K562 (cell line): ENCODE measurements around the gene TP53BP2. TPM values are rescaled to one million over a fixed set of nuclear protein-coding genes. Genes with fewer than 3 reads are reported as not detected.

Experiments
- ATAC-seq: fragments of 200-7000 bp; cut with Tn5 transposase; 3 replicates; pipeline ENCODE4 v1.9.1; 2020; ENCODE audit warnings: moderate library complexity
- BruUV-seq: library from RNA; stranded (reverse); fragments of 400-500 nt; replicated peaks from 2 replicates; lab custom pipeline; 2021; lab: Mats Ljungman, UMichigan
- CTCF ChIA-PET: fragments of 300-600 bp; formaldehyde crosslinking; extraction: SDS; loops from one replicate; lab custom pipeline; 2021; ENCODE audit warnings: low intra/inter-chr PET ratio; lab: Yijun Ruan, JAX
- POLR2A ChIA-PET: fragments of 300-600, 350-650 bp; sonication (Branson Sonifier 250); formaldehyde crosslinking; extraction: SDS; loops from one replicate; lab custom pipeline; 2021; ENCODE audit warnings: antibody characterized with exemption, inconsistent platforms; lab: Yijun Ruan, JAX
- DNase-seq, 4 experiments: peaks; one replicate each; pipeline versions ENCODE4 v3.0.0 to v3.0.0-alpha.2; 2011 to 2018; ENCODE audit warnings: low spot score in 3 of 4, mixed read lengths in 3 of 4; ENCODE audit errors: extremely low read depth in 1 of 4
- FAIRE-seq: peaks from 2 replicates; lab custom pipeline; 2011; peaks lifted over from hg19 to GRCh38; lab: Jason Lieb, UNC
- H2AFZ ChIP-seq: 2 replicates; pipeline ENCODE4 v1.6.0; 2011; ENCODE audit warnings: low read depth, low read length, control low read depth, inconsistent platforms
- H3K27ac ChIP-seq: fragments of 200-600 bp; 3 replicates; pipeline ENCODE4 v1.8.0; 2011; ENCODE audit warnings: low read depth, mild to moderate bottlenecking, control low read depth, inconsistent platforms, low read length, moderate library complexity, mixed read lengths; ENCODE audit errors: extremely low read depth
- H3K27me3 ChIP-seq, 2 experiments: fragments of 300-600 bp in 1 of 2; 2 replicates in 1 of 2; 3 replicates in 1 of 2; pipeline versions ENCODE4 v1.6.0 to v1.8.0; 2011; ENCODE audit warnings: inconsistent platforms in 2 of 2, low read length in 2 of 2, mild to moderate bottlenecking in 1 of 2, mixed read lengths in 1 of 2, moderate library complexity in 1 of 2; ENCODE audit not compliant: control insufficient read depth in 2 of 2, insufficient read depth in 2 of 2
- H3K36me3 ChIP-seq: fragments of 300-600 bp; 3 replicates; pipeline ENCODE4 v1.8.0; 2011; ENCODE audit warnings: mild to moderate bottlenecking, low read length, inconsistent platforms; ENCODE audit not compliant: control insufficient read depth, insufficient read depth
- H3K4me1 ChIP-seq, 2 experiments: fragments of 200-600 bp in 1 of 2; replicated peaks in 1 of 2; 2 replicates in 1 of 2; 3 replicates in 1 of 2; pipeline versions ENCODE4 v1.5.1 to v1.8.0; 2011; ENCODE audit warnings: inconsistent platforms in 2 of 2, low read length in 2 of 2, mild to moderate bottlenecking in 1 of 2, mixed read lengths in 1 of 2, moderate library complexity in 1 of 2; ENCODE audit not compliant: control insufficient read depth in 2 of 2, insufficient read depth in 2 of 2
- H3K4me2 ChIP-seq: 2 replicates; pipeline ENCODE4 v1.6.1; 2011; ENCODE audit warnings: low read length, control low read depth, inconsistent platforms, mixed read lengths; ENCODE audit not compliant: insufficient read depth
- H3K4me3 ChIP-seq: fragments of 200-600 bp; sonication (generic), shearing (Covaris generic); 2 replicates; pipeline ENCODE4 v1.5.1; 2016; ENCODE audit warnings: control low read depth, inconsistent platforms
- H3K79me2 ChIP-seq: fragments of 200-600 bp; 3 replicates; pipeline ENCODE4 v1.8.0; 2011; ENCODE audit warnings: low read length, inconsistent platforms; ENCODE audit not compliant: control insufficient read depth, insufficient read depth
- H3K9ac ChIP-seq, 2 experiments: 2 replicates each; pipeline versions ENCODE4 v1.6.0 to v1.6.1; 2011; ENCODE audit warnings: low read depth in 2 of 2, low read length in 2 of 2, control low read depth in 1 of 2, inconsistent platforms in 1 of 2, mild to moderate bottlenecking in 1 of 2, mixed read lengths in 1 of 2; ENCODE audit not compliant: insufficient read depth in 1 of 2
- H3K9me1 ChIP-seq: one replicate; pipeline ENCODE4 v1.6.0; 2011; ENCODE audit warnings: inconsistent platforms, mild to moderate bottlenecking, low read length, moderate library complexity; ENCODE audit not compliant: control insufficient read depth, insufficient read depth
- H3K9me3 ChIP-seq: replicated peaks from 2 replicates; pipeline ENCODE4 v1.5.1; 2011; ENCODE audit warnings: low read depth, low read length, inconsistent platforms; ENCODE audit not compliant: control insufficient read depth, insufficient read depth
- H4K20me1 ChIP-seq: replicated peaks from 2 replicates; pipeline ENCODE4 v1.6.1; 2011; ENCODE audit warnings: low read length, inconsistent platforms, mixed read lengths; ENCODE audit not compliant: control insufficient read depth, insufficient read depth
- CAMTA2 ChIP-seq: fragments of 250-450 bp; sonication (Bioruptor Pico); conservative IDR thresholded peaks from 2 replicates; pipeline ENCODE4 v1.5.1; 2022
- CBFB ChIP-seq: sonication (generic); formaldehyde crosslinking; IDR thresholded peaks from 2 replicates; pipeline ENCODE4 v1.4.0; 2020; ENCODE audit warnings: mild to moderate bottlenecking, missing genetic modification reagents
- CHAMP1 ChIP-seq: fragments of 450-650 bp; IDR thresholded peaks from 2 replicates; pipeline ENCODE4 v1.6.1; 2016; ENCODE audit warnings: mild to moderate bottlenecking
- FOS ChIP-seq: IDR thresholded peaks from 3 replicates; pipeline ENCODE4 v1.6.1; 2011; ENCODE audit not compliant: insufficient read length; ENCODE audit errors: extremely low read depth
- KDM5B ChIP-seq: fragments of 200-600 bp; sonication (generic); IDR thresholded peaks from 2 replicates; pipeline ENCODE4 v1.6.1; 2012; ENCODE audit warnings: low read depth, mild to moderate bottlenecking, moderate library complexity, low read length, control low read depth, inconsistent platforms; ENCODE audit not compliant: insufficient replicate concordance
- KHSRP ChIP-seq: fragments of 450-650 bp; IDR thresholded peaks from 2 replicates; pipeline ENCODE4 v1.6.1; 2017
- NUFIP1 ChIP-seq: fragments of 450-650 bp; IDR thresholded peaks from 2 replicates; pipeline ENCODE4 v1.6.1; 2018; ENCODE audit not compliant: partially characterized antibody
- PURB ChIP-seq: sonication (generic); formaldehyde crosslinking; IDR thresholded peaks from 2 replicates; pipeline ENCODE4 v1.9.0; 2021; ENCODE audit warnings: low read depth, mild to moderate bottlenecking, missing genetic modification reagents
- SAFB ChIP-seq: fragments of 200-400 bp; formaldehyde crosslinking; IDR thresholded peaks from 2 replicates; pipeline ENCODE4 v1.6.1; 2017; ENCODE audit warnings: low read depth, low read length, borderline replicate concordance
- SP1 ChIP-seq: sonication (generic); formaldehyde crosslinking; IDR thresholded peaks from 2 replicates; pipeline ENCODE4 v1.8.1; 2022; ENCODE audit warnings: mild to moderate bottlenecking, missing genetic modification reagents
- TCF7 ChIP-seq: sonication (generic); IDR thresholded peaks from 2 replicates; pipeline ENCODE4 v1.6.1; 2016; ENCODE audit warnings: antibody characterized with exemption, borderline replicate concordance
- ZNF280B ChIP-seq: fragments of 250-450 bp; sonication (Bioruptor Pico); IDR thresholded peaks from 2 replicates; pipeline ENCODE4 v1.5.1; 2021; ENCODE audit warnings: mild to moderate bottlenecking
- ZNF408 ChIP-seq: fragments of 250-450 bp; sonication (Bioruptor Pico); IDR thresholded peaks from 2 replicates; pipeline ENCODE4 v1.4.0; 2020; ENCODE audit warnings: low read depth, mild to moderate bottlenecking, moderate library complexity
- ZNF561 ChIP-seq: fragments of 450-650 bp; formaldehyde crosslinking; conservative IDR thresholded peaks from 2 replicates; pipeline ENCODE4 v1.4.0; 2020; ENCODE audit warnings: mild to moderate bottlenecking, moderate library complexity
- ZNF778 ChIP-seq: fragments of 450-650 bp; formaldehyde crosslinking; IDR thresholded peaks from 2 replicates; pipeline ENCODE4 v1.4.0; 2020; ENCODE audit warnings: mild to moderate bottlenecking, moderate library complexity
- WGBS: fragments of 100-300 bp; shearing (Covaris generic); methylation state at CpG from one replicate; pipeline ENCODE4 v1.1.6; 2016; ENCODE audit warnings: low coverage, mixed read lengths; ENCODE audit not compliant: insufficient coverage; ENCODE audit errors: missing lambda C conversion rate; 5-methylcytosine and 5-hydroxymethylcytosine counted together
- in situ Hi-C: fragments of 300-500 bp; cut with MboI; formaldehyde crosslinking; loops from 4 replicates; pipeline ENCODE4 v1.15.0; 2018; ENCODE audit warnings: inconsistent platforms, mixed read lengths
- intact Hi-C: fragments of 100-400 bp; cut with micrococcal nuclease; formaldehyde crosslinking; loops from 2 replicates; pipeline ENCODE4 v1.14.2; 2022
- polyA plus RNA-seq, 8 experiments: library from polyadenylated mRNA; depleted of rRNA in 4 of 8; stranded (reverse) in 5 of 8; unstranded in 3 of 8; fragments of >200 nt; fragmentation: Nextera tagmentation in 2 of 8; fragmentation: Illumina TruSeq in 1 of 8; extraction: Ambion mirVana in 2 of 8; extraction: Trizol in 1 of 8; gene quantifications; 2 replicates each; pipeline versions ENCODE4 v1.2.1 to v1.2.3, GENCODE V29; 2011 to 2014; ENCODE audit warnings: inconsistent platforms in 1 of 8, missing spikeins in 1 of 8
- total RNA-seq, 7 experiments: library from RNA; depleted of rRNA in 6 of 7; stranded (reverse); fragments of >200 nt in 6 of 7; fragmentation: Illumina TruSeq in 2 of 7; extraction: Trizol in 2 of 7; gene quantifications; 2 replicates each; pipeline versions ENCODE4 v1.2.1 to v1.2.3, GENCODE V29; 2011 to 2021; ENCODE audit warnings: low replicate concordance in 1 of 7

TP53BP2 gene
- total and polyA plus RNA-seq, 9 of the 15 experiments (the other 6 are each of a cell fraction or from before 2014, with no cell fraction given), result 17.0 to 69.6 (median 40.1) TPM

DNA sequence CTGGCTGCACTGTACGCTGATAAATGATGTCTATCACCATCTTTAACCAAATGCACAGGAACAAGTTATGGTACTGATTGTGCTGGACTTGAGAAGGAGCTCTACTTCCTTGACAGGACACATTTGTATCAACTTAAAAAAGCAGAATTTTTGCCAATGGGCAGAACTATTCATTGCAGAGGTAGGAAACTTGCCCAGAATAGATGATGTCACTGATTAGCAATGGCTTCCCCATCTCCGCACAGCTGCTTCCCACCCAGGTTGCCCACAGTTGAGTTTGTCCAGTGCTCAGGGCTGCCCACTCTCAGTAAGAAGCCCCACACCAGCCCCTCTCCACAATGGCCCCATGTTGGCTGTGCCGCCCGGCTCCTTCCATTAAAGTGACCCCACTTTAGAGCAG lies 100.0 kb downstream of the TP53BP2 start:
- ATAC-seq, result no peak
- Histone ChIP-seq H3K27ac (no peak overlapping the region), H3K27me3 (no peaks in the 10 kb centered on the region), H3K9me3 (no peaks in the 10 kb centered on the region), H2AFZ (no peak overlapping the region), H4K20me1 (no peaks in the 10 kb centered on the region)
- CTCF ChIA-PET, result interaction anchor here (1.2 kb wide), 1 partner anchor 47 kb away, joined by 5 read pairs; no protein-coding TSS in a partner anchor
- intact Hi-C loops, result no loop called here
- no peak for TF ChIP-seq PURB (CRISPR knock-in tag)
- no peak for TF ChIP-seq NUFIP1
- no peak for TF ChIP-seq TCF7
- TF ChIP-seq SP1, result no peak
- no peak for TF ChIP-seq SAFB
- no peak for TF ChIP-seq CAMTA2 (CRISPR knock-in tag)
- no peak for TF ChIP-seq ZNF561 (CRISPR knock-in tag)
- TF ChIP-seq KHSRP, result no peak
- no peak for TF ChIP-seq CHAMP1
- no peak for TF ChIP-seq CBFB
- no peak for TF ChIP-seq ZNF280B (CRISPR knock-in tag)
- TF ChIP-seq KDM5B, result no peak
- TF ChIP-seq ZNF408 (CRISPR knock-in tag), result no peak
- no peak for TF ChIP-seq FOS
- no peak for TF ChIP-seq ZNF778 (CRISPR knock-in tag)
- TF ChIP-seq, all 486 proteins: peak for 0
- Histone ChIP-seq H3K4me2 (no peak overlapping the region), H3K4me3 (no peak overlapping the region), H3K9me1 (no peaks in the 10 kb centered on the region), H3K9ac (no peak overlapping the region), H3K79me2 (no peaks in the 10 kb centered on the region), H3K4me1 (peaks cover 0 to 13% of the 10 kb centered on the region in 2 experiments; a peak in 2 of 5 replicates), H3K36me3 (peaks cover 68% of the 10 kb centered on the region)
- in situ Hi-C loops, result no loop called here
- WGBS, result 92% methylated on average over 4 of the region's 4 CpGs
- POLR2A ChIA-PET, result interaction anchor here (0.9 to 1.6 kb wide), 3 partner anchors 11 to 26 kb away, joined by 3 to 6 read pairs (median 5); no protein-coding TSS in a partner anchor
- DNase-seq (no peak), FAIRE-seq (no peak)
- no TSS peak for BruUV-seq
